ENCODE measurements around the gene FRMD3.

DNA sequence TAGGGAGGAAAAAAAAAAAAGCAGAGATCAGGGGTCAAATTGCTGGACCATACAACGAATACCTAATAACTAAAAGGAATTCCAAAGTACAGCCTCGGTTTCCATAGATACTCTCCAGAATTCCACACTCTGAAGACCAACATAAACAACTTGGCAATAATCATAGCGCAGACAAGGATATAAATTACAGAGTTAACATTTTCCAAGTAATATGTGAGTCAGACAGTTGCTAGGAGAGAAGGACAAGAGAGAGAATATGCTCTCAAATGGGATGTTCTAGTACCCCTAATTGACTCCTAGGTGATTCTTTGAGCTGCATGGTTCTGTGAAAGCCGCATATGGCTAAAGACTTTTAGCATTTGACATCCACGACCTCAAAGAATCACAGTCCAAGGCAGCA lies 165.2 kb downstream of the FRMD3 start:
- TF ChIP-seq GATA3 (IDR thresholded peaks at IDR 0.05; ENCODE audit: low read depth, low read length), result no peak
- no peak for TF ChIP-seq GATA2 (IDR thresholded peaks at IDR 0.05; ENCODE audit: low read depth, low read length)
